ENCODE data around the gene ESYT3. TPM values are rescaled to one million over a fixed set of nuclear protein-coding genes. Genes with fewer than 3 reads are reported as not detected.
"Not testable (repeated sequence)": the region's sequence is repeated elsewhere in the genome, so short reads cannot be mapped to it uniquely, and the experiment has no call there.

Gene ESYT3
- total RNA-seq, 6 experiments from 2014 or later: 0.05 to 0.92 (median 0.29) TPM; not detected in 1

DNA sequence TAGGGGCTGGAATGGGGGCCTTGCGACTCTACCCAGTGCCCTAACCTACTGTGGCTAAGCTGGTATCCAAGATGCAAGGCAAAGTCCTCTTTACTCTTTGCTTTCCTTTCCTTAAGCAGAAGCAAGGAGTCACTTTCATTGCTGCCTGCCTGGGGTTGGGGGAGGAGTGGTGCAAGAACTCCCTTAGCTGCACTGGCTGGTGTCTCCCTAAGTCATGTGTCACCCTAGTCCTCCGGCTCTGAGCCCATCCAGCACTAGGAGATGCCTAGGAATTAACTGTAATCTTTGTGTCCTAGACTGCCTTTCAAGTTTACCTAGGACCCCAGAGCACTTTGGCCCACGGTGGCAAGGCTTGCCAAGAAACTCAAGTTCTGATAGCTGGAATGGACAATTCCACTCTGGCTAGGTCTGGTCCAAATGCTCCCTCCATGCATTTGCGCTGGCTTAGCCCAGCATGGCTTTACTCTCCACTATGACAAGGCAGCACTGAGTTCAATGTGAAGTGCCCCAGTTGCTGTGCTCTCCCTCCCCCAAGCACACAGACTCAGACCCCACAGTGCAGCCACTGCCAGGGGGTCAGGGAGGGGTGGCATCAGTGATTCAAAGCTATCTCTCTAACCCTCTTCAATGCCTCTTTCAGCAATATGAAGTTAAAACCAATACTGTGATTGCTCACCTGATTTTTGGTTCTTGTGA lies 58.7 kb downstream of the ESYT3 start:
- no peak for DNase-seq
- Histone ChIP-seq H3K4me3 (no peak overlapping the region), H3K9me3 (no peaks in the 10 kb centered on the region), H3K27ac (no peak overlapping the region), H3K36me3 (peaks cover 0 to 5% (median 0%) of the 10 kb centered on the region in 4 donors), H3K27me3 (no peaks in the 10 kb centered on the region), H3K4me1 (peaks cover 0 to 18% (median 0%) of the 10 kb centered on the region in 4 donors)
- ATAC-seq: no peak
- TF ChIP-seq POLR2A (IDR thresholded peaks at IDR 0.05): no peak
- TF ChIP-seq, protein P1, sequence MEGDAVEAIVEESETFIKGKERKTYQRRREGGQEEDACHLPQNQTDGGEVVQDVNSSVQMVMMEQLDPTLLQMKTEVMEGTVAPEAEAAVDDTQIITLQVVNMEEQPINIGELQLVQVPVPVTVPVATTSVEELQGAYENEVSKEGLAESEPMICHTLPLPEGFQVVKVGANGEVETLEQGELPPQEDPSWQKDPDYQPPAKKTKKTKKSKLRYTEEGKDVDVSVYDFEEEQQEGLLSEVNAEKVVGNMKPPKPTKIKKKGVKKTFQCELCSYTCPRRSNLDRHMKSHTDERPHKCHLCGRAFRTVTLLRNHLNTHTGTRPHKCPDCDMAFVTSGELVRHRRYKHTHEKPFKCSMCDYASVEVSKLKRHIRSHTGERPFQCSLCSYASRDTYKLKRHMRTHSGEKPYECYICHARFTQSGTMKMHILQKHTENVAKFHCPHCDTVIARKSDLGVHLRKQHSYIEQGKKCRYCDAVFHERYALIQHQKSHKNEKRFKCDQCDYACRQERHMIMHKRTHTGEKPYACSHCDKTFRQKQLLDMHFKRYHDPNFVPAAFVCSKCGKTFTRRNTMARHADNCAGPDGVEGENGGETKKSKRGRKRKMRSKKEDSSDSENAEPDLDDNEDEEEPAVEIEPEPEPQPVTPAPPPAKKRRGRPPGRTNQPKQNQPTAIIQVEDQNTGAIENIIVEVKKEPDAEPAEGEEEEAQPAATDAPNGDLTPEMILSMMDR (IDR thresholded peaks at IDR 0.05): no peak
- intact Hi-C loops (cut with DNase I): no loop called here
- WGBS (ENCODE audit: insufficient coverage, low coverage, low lambda C conversion rate, missing lambda C conversion rate): 100% methylated on average over 2 of the region's 4 CpGs

DNA sequence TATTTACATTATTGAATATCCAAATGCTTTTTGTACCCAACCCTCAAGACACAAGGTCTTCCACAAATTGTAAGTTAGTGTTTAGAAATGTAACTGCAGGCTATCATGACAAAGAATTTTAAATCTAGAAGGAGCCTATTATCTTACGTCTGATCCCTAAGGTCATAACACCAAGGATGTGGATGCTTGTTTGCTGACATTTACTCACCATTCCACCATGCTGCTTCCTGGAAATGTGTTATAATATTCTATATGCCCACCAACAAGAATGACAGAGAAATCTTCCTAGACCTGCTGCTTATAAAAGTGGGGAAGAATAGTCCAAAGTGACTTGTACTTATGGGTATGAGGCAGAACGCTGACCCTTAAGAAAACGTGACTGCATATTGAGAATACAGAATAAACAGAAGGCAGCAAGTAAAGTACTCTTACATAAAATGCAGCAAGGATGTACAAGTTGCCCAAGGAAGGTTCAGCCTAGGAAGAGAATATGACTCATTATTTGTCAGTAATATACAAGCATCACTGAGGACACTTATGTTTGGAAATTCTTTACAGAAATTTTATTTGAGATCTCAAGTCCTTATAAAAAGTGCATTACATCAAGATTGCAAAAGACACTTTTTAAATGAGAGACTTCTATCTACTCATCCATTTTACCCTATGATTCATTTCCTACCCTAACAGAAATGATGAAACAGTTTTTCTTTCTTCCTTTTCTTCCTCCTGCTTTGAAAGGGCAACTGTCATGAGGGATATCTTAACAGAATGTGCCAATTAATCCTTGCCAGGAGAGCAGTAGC lies 59.6 kb downstream of the ESYT3 start:
- no peak for ATAC-seq
- intact Hi-C loops (cut with DNase I): no loop called here

DNA sequence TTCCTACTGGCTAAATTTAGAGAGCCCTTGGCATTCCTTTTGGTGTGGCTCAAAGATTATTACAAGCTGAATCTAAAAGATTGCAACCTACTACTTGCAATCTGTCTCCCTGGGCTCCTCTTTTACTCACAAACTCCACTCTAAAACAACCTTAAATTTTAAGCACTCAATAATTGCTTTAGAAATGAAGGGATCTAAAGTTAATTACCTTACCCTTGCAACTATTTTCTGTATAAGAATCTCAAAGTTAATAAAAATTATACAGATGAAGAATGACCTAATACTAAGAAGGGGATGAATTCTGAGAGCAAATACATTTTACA lies 60.2 kb downstream of the ESYT3 start:
- intact Hi-C loops (cut with DNase I): no loop called here
- no peak overlapping the region for H3K27ac ChIP-seq
- DNase-seq (no peak), ATAC-seq (no peak)
- H3K27me3 ChIP-seq: no peaks in the 10 kb centered on the region
- no peak overlapping the region for H3K4me3 ChIP-seq
- H3K4me1 ChIP-seq: peaks cover 0 to 18% (median 0%) of the 10 kb centered on the region in 4 donors
- H3K36me3 ChIP-seq: peaks cover 0 to 5% (median 1%) of the 10 kb centered on the region in 4 donors
- no peaks in the 10 kb centered on the region for H3K9me3 ChIP-seq
- no peak for TF ChIP-seq POLR2A (IDR thresholded peaks at IDR 0.05)
- TF ChIP-seq, protein P1 (IDR thresholded peaks at IDR 0.05): no peak

More for the DNA sequence above, 59.6 kb downstream of the ESYT3 start:
- H3K27ac ChIP-seq: no peak overlapping the region
- no peak for DNase-seq
- H3K9me3 ChIP-seq: no peaks in the 10 kb centered on the region
- TF ChIP-seq, protein P1 (IDR thresholded peaks at IDR 0.05): no peak
- no peak for TF ChIP-seq POLR2A (IDR thresholded peaks at IDR 0.05)
- 92% methylated on average over 3 of the region's 3 CpGs for WGBS (ENCODE audit: insufficient coverage, low coverage, low lambda C conversion rate, missing lambda C conversion rate)
- no peak overlapping the region for H3K4me3 ChIP-seq
- peaks cover 0 to 5% (median 0%) of the 10 kb centered on the region in 4 donors for H3K36me3 ChIP-seq
- peaks cover 0 to 18% (median 0%) of the 10 kb centered on the region in 4 donors for H3K4me1 ChIP-seq
- H3K27me3 ChIP-seq: no peaks in the 10 kb centered on the region

DNA sequence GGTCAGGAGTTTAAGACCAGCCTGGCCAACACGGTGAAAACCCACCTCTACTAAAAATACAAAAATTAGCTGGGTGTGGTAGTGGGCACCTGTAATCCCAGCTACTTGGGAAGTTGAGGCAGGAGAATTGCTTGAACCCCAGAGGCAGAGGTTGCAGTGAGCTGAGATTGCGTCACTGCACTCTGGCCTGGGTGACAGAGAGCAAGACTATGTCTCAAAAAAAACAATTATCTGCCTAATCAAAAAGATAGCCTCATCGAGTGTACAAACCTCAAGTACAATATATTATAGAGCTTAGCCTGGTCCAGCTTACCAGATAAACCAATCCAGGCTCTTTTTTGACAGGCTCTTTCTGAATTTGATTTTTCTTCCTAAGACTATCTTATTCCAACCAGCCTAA lies 61.2 kb downstream of the ESYT3 start:
- peak in 2 of 4 donors; percentile 64 to 70 for ATAC-seq
- intact Hi-C loops (cut with DNase I); H3K27me3 ChIP-seq; DNase-seq; H3K9me3 ChIP-seq; H3K4me3 ChIP-seq; H3K36me3 ChIP-seq; H3K27ac ChIP-seq: not testable (repeated sequence)
- 46% methylated on average over 2 of the region's 3 CpGs for WGBS (ENCODE audit: insufficient coverage, low coverage, low lambda C conversion rate, missing lambda C conversion rate)
- H3K4me1 ChIP-seq: peaks cover 0 to 18% (median 0%) of the 10 kb centered on the region in 4 donors

DNA sequence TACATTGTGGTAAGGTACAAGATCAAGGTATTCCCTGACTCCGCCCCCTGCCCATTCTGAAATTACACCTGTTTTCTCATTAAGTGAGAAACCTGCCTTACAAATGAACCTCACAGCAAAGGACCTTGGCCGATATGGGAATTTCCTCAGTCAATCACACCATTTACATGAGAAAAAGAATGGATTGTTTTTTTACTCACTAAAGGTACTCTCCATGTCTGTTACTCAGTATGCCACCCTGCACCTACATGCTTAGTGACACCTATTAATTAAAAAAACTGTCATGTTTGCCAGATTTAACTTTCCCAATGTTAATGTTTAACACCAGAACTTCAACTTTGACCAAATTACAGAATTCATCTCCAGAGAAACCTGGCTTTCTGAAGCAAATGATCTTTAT lies 62.0 kb downstream of the ESYT3 start:
- H3K27ac ChIP-seq: no peak overlapping the region
- no peak for DNase-seq
- 69% methylated on average over 2 of the region's 2 CpGs for WGBS (ENCODE audit: insufficient coverage, low coverage, low lambda C conversion rate, missing lambda C conversion rate)
- no peak overlapping the region for H3K4me3 ChIP-seq
- peaks cover 0 to 8% (median 3%) of the 10 kb centered on the region in 4 donors for H3K36me3 ChIP-seq
- ATAC-seq: peak in 2 of 4 donors; percentile 35 to 36
- H3K4me1 ChIP-seq: peaks cover 0 to 18% (median 0%) of the 10 kb centered on the region in 4 donors
- intact Hi-C loops (cut with DNase I): no loop called here
- H3K27me3 ChIP-seq: no peaks in the 10 kb centered on the region
- TF ChIP-seq POLR2A (IDR thresholded peaks at IDR 0.05): no peak
- TF ChIP-seq, protein P1 (IDR thresholded peaks at IDR 0.05): no peak
- H3K9me3 ChIP-seq: no peaks in the 10 kb centered on the region

Measured in right lobe of liver (tissue), 6 donors.